ENCODE results near the gene MUSK.
A peak's percentile ranks its signal among the peaks of the same experiment; 100 is the strongest.

Gene MUSK

DNA sequence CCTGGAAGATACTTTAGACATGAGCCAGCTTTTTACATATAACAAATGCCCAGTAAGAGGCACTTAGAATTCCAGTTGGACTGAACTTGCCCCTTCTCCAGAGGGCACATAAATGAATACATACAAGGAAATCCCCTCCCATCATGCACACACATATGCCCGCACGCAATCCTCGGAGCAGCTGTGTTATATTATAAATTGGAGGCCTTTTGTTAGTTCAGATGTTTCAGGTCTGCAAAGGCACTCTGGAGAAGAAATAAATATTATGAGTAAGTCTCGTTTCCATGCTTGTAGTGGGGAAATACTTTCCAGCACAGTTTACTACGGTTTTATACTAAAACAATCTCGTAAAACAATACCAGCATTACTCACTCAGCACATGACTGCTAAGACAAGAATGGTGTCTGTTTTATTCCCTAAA lies 17.6 kb upstream of the MUSK start:
- in situ Hi-C loops (cut with HindIII; ENCODE audit: low sequenced_read_pairs): no loop called here
- TF ChIP-seq, protein P1, sequence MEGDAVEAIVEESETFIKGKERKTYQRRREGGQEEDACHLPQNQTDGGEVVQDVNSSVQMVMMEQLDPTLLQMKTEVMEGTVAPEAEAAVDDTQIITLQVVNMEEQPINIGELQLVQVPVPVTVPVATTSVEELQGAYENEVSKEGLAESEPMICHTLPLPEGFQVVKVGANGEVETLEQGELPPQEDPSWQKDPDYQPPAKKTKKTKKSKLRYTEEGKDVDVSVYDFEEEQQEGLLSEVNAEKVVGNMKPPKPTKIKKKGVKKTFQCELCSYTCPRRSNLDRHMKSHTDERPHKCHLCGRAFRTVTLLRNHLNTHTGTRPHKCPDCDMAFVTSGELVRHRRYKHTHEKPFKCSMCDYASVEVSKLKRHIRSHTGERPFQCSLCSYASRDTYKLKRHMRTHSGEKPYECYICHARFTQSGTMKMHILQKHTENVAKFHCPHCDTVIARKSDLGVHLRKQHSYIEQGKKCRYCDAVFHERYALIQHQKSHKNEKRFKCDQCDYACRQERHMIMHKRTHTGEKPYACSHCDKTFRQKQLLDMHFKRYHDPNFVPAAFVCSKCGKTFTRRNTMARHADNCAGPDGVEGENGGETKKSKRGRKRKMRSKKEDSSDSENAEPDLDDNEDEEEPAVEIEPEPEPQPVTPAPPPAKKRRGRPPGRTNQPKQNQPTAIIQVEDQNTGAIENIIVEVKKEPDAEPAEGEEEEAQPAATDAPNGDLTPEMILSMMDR (IDR thresholded peaks at IDR 0.05; ENCODE audit: low read depth, low read length, missing control alignments): no peak
- H3K4me3 ChIP-seq (ENCODE audit: low read depth, low read length): no peak overlapping the region
- DNase-seq (ENCODE audit: low read depth): peak; percentile 64

DNA sequence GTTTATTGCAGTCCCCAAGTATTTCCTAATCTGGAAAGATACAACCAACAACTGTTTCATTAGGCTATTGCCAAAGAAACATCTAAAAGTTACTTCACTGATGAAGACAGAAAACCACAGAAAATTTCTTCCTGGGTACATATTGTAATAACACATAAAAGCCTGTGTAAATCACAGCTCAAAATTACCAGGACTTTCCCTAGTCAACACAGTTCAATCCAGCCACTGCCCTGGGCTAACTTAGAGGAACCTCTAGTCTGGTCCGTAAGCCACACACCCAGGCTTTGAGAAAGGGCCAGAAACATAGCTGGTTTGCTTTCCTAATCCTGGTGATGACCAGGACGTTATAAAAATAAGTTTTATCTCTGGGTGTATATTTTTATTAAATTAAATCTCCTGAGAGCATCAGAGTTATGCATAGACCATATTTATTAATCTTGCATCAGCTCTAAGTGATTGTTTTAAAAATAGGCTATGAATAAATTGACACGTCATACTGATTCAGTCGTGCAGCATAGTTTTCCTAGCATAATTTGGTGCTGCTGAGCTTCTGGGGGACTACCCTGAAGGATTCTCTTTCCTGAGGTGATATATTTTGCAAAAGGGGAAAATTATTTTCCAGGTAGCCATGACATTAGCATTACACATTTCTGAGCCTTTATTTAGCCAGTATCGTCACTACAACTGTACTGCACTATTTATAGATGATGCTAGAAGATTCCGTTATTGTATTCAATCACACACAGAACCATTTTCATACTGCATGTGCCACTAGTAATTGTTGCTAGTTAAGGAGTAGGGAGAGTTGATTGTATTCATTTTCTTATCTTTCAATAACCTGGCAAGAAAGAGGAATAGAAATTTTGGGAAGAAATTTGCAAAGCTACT lies 12.6 kb upstream of the MUSK start:
- in situ Hi-C loops (cut with HindIII; ENCODE audit: low sequenced_read_pairs): no loop called here
- H3K4me3 ChIP-seq (ENCODE audit: low read depth, low read length): no peak overlapping the region
- DNase-seq (ENCODE audit: low read depth): no peak

DNA sequence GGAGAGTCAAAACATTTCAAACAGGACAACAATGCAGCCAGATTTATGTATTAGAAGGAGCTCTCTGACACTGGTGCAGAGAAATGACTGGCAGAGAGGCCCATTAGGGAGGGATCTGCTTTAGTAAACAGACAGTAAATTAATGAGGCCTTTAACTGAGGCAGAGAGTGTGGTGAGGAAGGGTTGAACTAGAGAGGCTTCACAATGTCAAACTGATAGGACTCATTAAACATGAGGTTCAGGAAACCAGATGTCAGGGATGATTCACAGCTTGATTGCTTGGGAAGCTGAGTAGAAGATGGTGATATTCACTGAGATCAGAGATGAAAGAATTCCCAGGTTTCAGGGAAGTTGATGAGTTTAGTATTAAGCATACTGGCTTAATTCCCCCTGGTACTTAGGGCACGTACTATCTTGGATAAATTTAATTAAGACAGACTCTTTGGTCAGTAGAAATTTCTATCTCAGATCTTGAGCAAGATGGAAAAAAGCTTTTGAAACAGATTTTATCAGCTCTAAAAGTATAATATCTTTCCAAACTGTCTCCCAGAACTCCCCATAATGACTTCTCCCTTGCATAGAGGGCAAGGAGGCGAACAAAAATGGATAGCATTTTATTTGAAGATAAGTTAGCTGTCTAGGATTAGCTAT lies 8.6 kb upstream of the MUSK start:
- in situ Hi-C loops (cut with HindIII; ENCODE audit: low sequenced_read_pairs): no loop called here
- no peak for DNase-seq (ENCODE audit: low read depth)
- H3K4me3 ChIP-seq (ENCODE audit: low read depth, low read length): no peak overlapping the region
- TF ChIP-seq, protein P1 (IDR thresholded peaks at IDR 0.05; ENCODE audit: low read depth, low read length, missing control alignments): no peak

More for the DNA sequence above, 12.6 kb upstream of the MUSK start:
- TF ChIP-seq, protein P1 (IDR thresholded peaks at IDR 0.05; ENCODE audit: low read depth, low read length, missing control alignments): no peak

DNA sequence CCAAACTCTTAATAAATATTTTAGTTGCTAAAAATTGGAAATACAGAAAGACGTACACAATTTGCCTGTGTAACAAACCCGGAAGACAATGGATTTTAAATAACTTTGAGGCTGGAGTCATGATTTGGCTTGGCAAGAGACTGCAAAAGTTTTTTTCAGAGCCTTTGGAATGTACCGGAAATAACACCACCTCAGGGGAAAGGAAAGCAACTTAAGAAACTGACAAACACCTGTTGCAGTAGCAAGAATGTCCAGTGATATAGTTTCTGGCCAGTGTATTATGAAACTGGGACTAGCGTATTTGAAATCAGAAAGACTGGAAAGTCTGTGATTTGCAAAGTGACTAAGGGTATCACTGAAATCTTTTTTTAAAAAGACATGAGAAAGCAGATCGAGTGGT lies 842 bp downstream of the MUSK start:
- TF ChIP-seq, protein P1 (IDR thresholded peaks at IDR 0.05; ENCODE audit: low read depth, low read length, missing control alignments): no peak
- no peak for DNase-seq (ENCODE audit: low read depth)
- in situ Hi-C loops (cut with HindIII; ENCODE audit: low sequenced_read_pairs): no loop called here
- no peak overlapping the region for H3K4me3 ChIP-seq (ENCODE audit: low read depth, low read length)

DNA sequence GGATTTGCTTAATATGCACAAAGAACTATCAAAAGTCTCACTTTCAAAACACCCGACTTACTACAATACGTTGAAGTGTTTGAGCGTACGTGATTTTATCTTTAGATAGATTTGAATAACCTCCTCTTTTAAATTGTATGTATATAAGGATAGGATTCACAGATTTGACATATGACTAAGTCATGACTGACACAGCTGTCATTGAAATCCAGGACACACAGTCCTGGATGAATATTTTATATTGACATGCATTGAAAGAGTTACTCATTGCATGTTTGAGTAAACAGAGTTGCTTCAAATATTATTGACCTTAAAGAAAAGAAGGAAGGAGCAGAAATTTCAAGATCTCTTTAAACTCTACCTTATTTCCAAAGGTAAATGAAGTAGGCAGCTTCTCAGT lies 3.3 kb downstream of the MUSK start:
- in situ Hi-C loops (cut with HindIII; ENCODE audit: low sequenced_read_pairs): no loop called here
- H3K4me3 ChIP-seq (ENCODE audit: low read depth, low read length): no peak overlapping the region
- TF ChIP-seq, protein P1 (IDR thresholded peaks at IDR 0.05; ENCODE audit: low read depth, low read length, missing control alignments): no peak
- no peak for DNase-seq (ENCODE audit: low read depth)

DNA sequence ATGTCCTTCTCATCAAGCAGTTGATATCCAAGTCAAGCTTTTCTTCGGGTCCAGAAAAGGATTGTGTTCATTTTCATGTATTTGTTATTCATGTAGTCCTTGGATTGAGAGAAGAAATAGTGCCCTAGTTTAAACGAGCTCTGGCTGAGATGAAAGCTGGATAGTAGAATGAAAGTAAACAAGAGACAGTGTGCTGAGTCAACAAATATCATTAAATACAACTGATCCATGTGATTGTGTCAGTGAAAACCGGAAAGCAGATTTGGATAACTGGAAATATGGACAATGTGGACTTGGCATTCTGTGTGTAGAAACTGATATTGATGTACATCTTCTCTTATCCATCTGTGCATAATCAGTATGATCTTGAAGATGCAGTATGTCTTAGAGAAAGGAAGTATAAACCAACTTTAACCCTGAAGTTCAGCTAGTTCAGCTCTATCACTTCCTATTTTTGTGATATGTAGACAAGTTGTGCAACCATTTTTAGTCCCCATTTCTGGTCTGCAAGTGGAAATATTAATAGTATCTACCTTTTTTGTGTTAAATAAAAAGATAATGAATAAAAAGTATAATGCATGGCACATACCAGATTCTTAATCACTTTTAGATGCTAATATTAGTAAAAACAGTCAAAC lies 4.4 kb downstream of the MUSK start:
- in situ Hi-C loops (cut with HindIII; ENCODE audit: low sequenced_read_pairs): no loop called here
- DNase-seq (ENCODE audit: low read depth): no peak
- TF ChIP-seq, protein P1 (IDR thresholded peaks at IDR 0.05; ENCODE audit: low read depth, low read length, missing control alignments): no peak
- H3K4me3 ChIP-seq (ENCODE audit: low read depth, low read length): no peak overlapping the region
